A549 (cell line): ENCODE measurements around the gene KANSL1. TPM values are rescaled to one million over a fixed set of nuclear protein-coding genes. Genes with fewer than 3 reads are reported as not detected.

Source experiments
- ATAC-seq, 2 experiments: fragments of 200-7000 bp in 1 of 2; fragments of >200 bp in 1 of 2; cut with Nextera tagmentation in 1 of 2; cut with Tn5 transposase in 1 of 2; 3 replicates each; pipeline versions ENCODE4 v1.8.0 to v1.9.1; 2018 to 2020; ENCODE audit warnings: mild to moderate bottlenecking in 1 of 2, moderate library complexity in 1 of 2
- CTCF ChIA-PET: fragments of 300-600 bp; sonication (Branson Sonifier 250); formaldehyde crosslinking; extraction: SDS; loops from one replicate; lab custom pipeline; 2021; ENCODE audit warnings: antibody characterized with exemption, inconsistent platforms; lab: Yijun Ruan, JAX
- POLR2A ChIA-PET: fragments of 350-600 bp; formaldehyde crosslinking; extraction: SDS; loops from one replicate; lab custom pipeline; 2021; ENCODE audit warnings: antibody characterized with exemption, inconsistent platforms; lab: Yijun Ruan, JAX
- DNase-seq, 2 experiments: peaks; one replicate each; pipeline versions ENCODE4 v3.0.0 to v3.0.0-alpha.2; 2011 to 2016; ENCODE audit warnings: low read depth in 1 of 2, low spot score in 1 of 2
- FAIRE-seq: peaks from 2 replicates; lab custom pipeline; 2011; peaks lifted over from hg19 to GRCh38; lab: Jason Lieb, UNC
- H3K27ac ChIP-seq, 2 experiments: fragments of >200 bp; sonication (Bioruptor Twin); formaldehyde crosslinking; 3 replicates each; pipeline ENCODE4 v1.5.1; 2016 to 2017
- H3K4me1 ChIP-seq: fragments of >200 bp; sonication (Bioruptor Twin); formaldehyde crosslinking; 3 replicates; pipeline ENCODE4 v1.6.1; 2016
- H3K4me2 ChIP-seq: fragments of >200 bp; sonication (Bioruptor Twin); formaldehyde crosslinking; 3 replicates; pipeline ENCODE4 v1.6.1; 2016
- H3K4me3 ChIP-seq: fragments of >200 bp; sonication (Bioruptor Twin); formaldehyde crosslinking; 3 replicates; pipeline ENCODE4 v1.5.1; 2016
- H3K9me3 ChIP-seq: fragments of >200 bp; sonication (Bioruptor Twin); formaldehyde crosslinking; 3 replicates; pipeline ENCODE4 v1.6.1; 2016
- ATOH8 ChIP-seq: fragments of 250-450 bp; sonication (Bioruptor Pico); IDR thresholded peaks from 2 replicates; pipeline ENCODE4 v1.5.0; 2020; ENCODE audit warnings: low read depth, mild to moderate bottlenecking, moderate library complexity
- CBX2 ChIP-seq: fragments of 200-600 bp; sonication (generic); IDR thresholded peaks from 2 replicates; pipeline ENCODE4 v1.6.1; 2016; ENCODE audit warnings: low read depth, mild to moderate bottlenecking, borderline replicate concordance
- CEBPB ChIP-seq, 2 experiments: fragments of >200 bp in 1 of 2; sonication (Bioruptor Twin) in 1 of 2; formaldehyde crosslinking in 1 of 2; IDR thresholded peaks; 2 replicates each; pipeline ENCODE4 v1.6.1; 2012 to 2016
- EHF ChIP-seq: fragments of 250-450 bp; sonication (Bioruptor Pico); IDR thresholded peaks from 2 replicates; pipeline ENCODE4 v1.5.0; 2020; ENCODE audit warnings: mild to moderate bottlenecking
- ELK1 ChIP-seq: fragments of 150-350 bp; IDR thresholded peaks from 2 replicates; pipeline ENCODE4 v1.6.1; 2014; ENCODE audit warnings: low read depth, mild to moderate bottlenecking, low read length
- EP300 ChIP-seq, 2 experiments: fragments of >200 bp; sonication (Bioruptor Twin); formaldehyde crosslinking; IDR thresholded peaks; 2 replicates in 1 of 2; 3 replicates in 1 of 2; pipeline ENCODE4 v1.6.1; 2016 to 2017
- ESRRA ChIP-seq: fragments of 150-350 bp; IDR thresholded peaks from 2 replicates; pipeline ENCODE4 v1.6.1; 2014; ENCODE audit warnings: mild to moderate bottlenecking, low read length, borderline replicate concordance
- FOSB ChIP-seq: fragments of 250-450 bp; sonication (Bioruptor Pico); IDR thresholded peaks from 2 replicates; pipeline ENCODE4 v1.5.0; 2020; ENCODE audit warnings: mild to moderate bottlenecking, moderate library complexity
- HOXB13 ChIP-seq: fragments of 250-450 bp; sonication (Bioruptor Pico); IDR thresholded peaks from 2 replicates; pipeline ENCODE4 v1.5.0; 2020; ENCODE audit warnings: low read depth, mild to moderate bottlenecking, moderate library complexity
- KDM1A ChIP-seq: fragments of 200-600 bp; sonication (generic); IDR thresholded peaks from 2 replicates; pipeline ENCODE4 v1.6.1; 2016; ENCODE audit warnings: low read depth, mild to moderate bottlenecking
- KDM5A ChIP-seq: fragments of 200-600 bp; sonication (generic); IDR thresholded peaks from 2 replicates; pipeline ENCODE4 v1.6.1; 2016; ENCODE audit warnings: antibody characterized with exemption, mild to moderate bottlenecking
- MAX ChIP-seq: IDR thresholded peaks from 2 replicates; pipeline ENCODE4 v1.6.1; 2012
- NFE2L2 ChIP-seq: fragments of 150-350 bp; conservative IDR thresholded peaks from 2 replicates; pipeline ENCODE4 v1.6.1; 2014; ENCODE audit warnings: low read length
- NPAS2 ChIP-seq: fragments of 250-450 bp; sonication (Bioruptor Pico); IDR thresholded peaks from 2 replicates; pipeline ENCODE4 v1.8.0; 2022; ENCODE audit warnings: mild to moderate bottlenecking, moderate library complexity, borderline replicate concordance
- POLR2A ChIP-seq: IDR thresholded peaks from 2 replicates; pipeline ENCODE4 v1.6.1; 2012; ENCODE audit warnings: mild to moderate bottlenecking, low read length
- POLR2AphosphoS2 ChIP-seq: conservative IDR thresholded peaks from 2 replicates; pipeline ENCODE4 v1.6.1; 2012; ENCODE audit warnings: low read length, improper control_type of control experiment, inconsistent platforms
- RAD21 ChIP-seq, 2 experiments: fragments of >200 bp in 1 of 2; sonication (Bioruptor Twin) in 1 of 2; formaldehyde crosslinking in 1 of 2; IDR thresholded peaks in 1 of 2; conservative IDR thresholded peaks in 1 of 2; 2 replicates in 1 of 2; 3 replicates in 1 of 2; pipeline ENCODE4 v1.6.1; 2012 to 2018; ENCODE audit warnings: inconsistent platforms in 1 of 2
- REST ChIP-seq: fragments of 200-600 bp; sonication (generic); IDR thresholded peaks from 2 replicates; pipeline ENCODE4 v1.6.1; 2016; ENCODE audit warnings: antibody characterized with exemption, mild to moderate bottlenecking, moderate library complexity
- RNF2 ChIP-seq: fragments of 200-600 bp; sonication (generic); IDR thresholded peaks from 2 replicates; pipeline ENCODE4 v1.6.1; 2016; ENCODE audit warnings: low read depth, mild to moderate bottlenecking, antibody characterized with exemption, moderate library complexity, borderline replicate concordance
- SMC3 ChIP-seq: fragments of >200 bp; sonication (Bioruptor Twin); formaldehyde crosslinking; IDR thresholded peaks from 3 replicates; pipeline ENCODE4 v1.6.1; 2018; ENCODE audit warnings: inconsistent platforms
- SREBF2 ChIP-seq: fragments of 450-650 bp; IDR thresholded peaks from 2 replicates; pipeline ENCODE4 v1.6.1; 2014; ENCODE audit warnings: mild to moderate bottlenecking, moderate library complexity
- TFCP2L1 ChIP-seq: fragments of 250-450 bp; sonication (Bioruptor Pico); IDR thresholded peaks from 2 replicates; pipeline ENCODE4 v1.5.0; 2021; ENCODE audit warnings: mild to moderate bottlenecking
- ZFP36 ChIP-seq: fragments of 450-650 bp; IDR thresholded peaks from 2 replicates; pipeline ENCODE4 v1.6.1; 2014; ENCODE audit warnings: borderline replicate concordance; ENCODE audit not compliant: partially characterized antibody
- ZSCAN20 ChIP-seq: fragments of 250-450 bp; sonication (Bioruptor Pico); IDR thresholded peaks from 2 replicates; pipeline ENCODE4 v1.8.0; 2022; ENCODE audit warnings: mild to moderate bottlenecking, moderate library complexity
- WGBS: methylation state at CpG from one replicate; pipeline ENCODE4 v1.1.6; 2017; ENCODE audit errors: missing lambda C conversion rate; 5-methylcytosine and 5-hydroxymethylcytosine counted together
- polyA plus RNA-seq, 4 experiments: library from polyadenylated mRNA; depleted of rRNA in 3 of 4; stranded (reverse); fragments of >200 nt; fragmentation: RNase III in 1 of 4; extraction: RNeasy Plus Mini Kit Qiagen cat#74134 plus additional on column Dnase treatment in 1 of 4; gene quantifications; 2 replicates in 3 of 4; 3 replicates in 1 of 4; pipeline ENCODE4 v1.2.3, GENCODE V29; 2011 to 2017

KANSL1 gene
- polyA plus RNA-seq, 2 of the 4 experiments (the other 2 are of a cell fraction) = 22.6 to 27.9 TPM

GRCh38 chr17:46150216-46150963 is 42.8 kb downstream of the KANSL1 start:
- H3K9me3 ChIP-seq = no peaks in the 10 kb centered on the region
- no peak for ATAC-seq
- H3K4me1 ChIP-seq = peaks cover 54% of the 10 kb centered on the region
- no peak for FAIRE-seq
- no peak for DNase-seq
- TF ChIP-seq SREBF2 = no peak
- no peak for TF ChIP-seq RAD21 (conservative IDR thresholded peaks at IDR 0.05 in 1 of 2, IDR thresholded peaks at IDR 0.05 in 1 of 2)
- TF ChIP-seq POLR2A = no peak
- TF ChIP-seq ESRRA = no peak
- no peak for TF ChIP-seq NFE2L2
- TF ChIP-seq POLR2AphosphoS2 = no peak
- TF ChIP-seq EHF (CRISPR knock-in tag) = no peak
- no peak for TF ChIP-seq FOSB (CRISPR knock-in tag)
- no peak for TF ChIP-seq REST
- no peak for TF ChIP-seq ELK1
- no peak for TF ChIP-seq ZFP36
- no peak for TF ChIP-seq HOXB13 (CRISPR knock-in tag)
- TF ChIP-seq NPAS2 (CRISPR knock-in tag) = no peak
- TF ChIP-seq SMC3 = no peak
- no peak for TF ChIP-seq ZSCAN20 (CRISPR knock-in tag)
- TF ChIP-seq KDM1A = no peak
- no peak for TF ChIP-seq ATOH8 (CRISPR knock-in tag)
- no peak overlapping the region for H3K4me2 ChIP-seq
- no peak overlapping the region for H3K27ac ChIP-seq
- ChIA-PET POLR2A (no interaction called here), CTCF (interaction anchor here (0.6 to 4.1 kb wide), 10 partner anchors 8 to 417 kb away, joined by 3 to 22 read pairs (median 3); partner anchors contain the start of gene KANSL1)
- no peak overlapping the region for H3K4me3 ChIP-seq
- WGBS = 83% methylated on average over 2 of the region's 2 CpGs

GRCh38 chr17:46148247-46148646 is 45.0 kb downstream of the KANSL1 start:
- H3K9me3 ChIP-seq = no peaks in the 10 kb centered on the region
- H3K27ac ChIP-seq = no peak overlapping the region
- POLR2A ChIA-PET = no interaction called here
- FAIRE-seq = no peak
- H3K4me2 ChIP-seq = no peak overlapping the region
- H3K4me3 ChIP-seq = no peak overlapping the region
- ATAC-seq = no peak
- 81% methylated on average over 4 of the region's 4 CpGs for WGBS
- CTCF ChIA-PET = interaction anchor here (0.6 to 2.5 kb wide), 4 partner anchors 29 to 104 kb away, joined by 3 to 10 read pairs (median 4); partner anchors contain the start of gene KANSL1
- peaks cover 45% of the 10 kb centered on the region for H3K4me1 ChIP-seq
- DNase-seq = no peak
- TF ChIP-seq ELK1 = no peak
- no peak for TF ChIP-seq CBX2
- no peak for TF ChIP-seq KDM5A
- TF ChIP-seq CEBPB (IDR thresholded peaks at IDR 0.05) = no peak
- TF ChIP-seq MAX = no peak
- TF ChIP-seq ZFP36 = no peak
- no peak for TF ChIP-seq SMC3
- TF ChIP-seq EHF (CRISPR knock-in tag) = no peak
- no peak for TF ChIP-seq EP300 (IDR thresholded peaks at IDR 0.05)
- no peak for TF ChIP-seq TFCP2L1 (CRISPR knock-in tag)
- no peak for TF ChIP-seq RNF2
- TF ChIP-seq HOXB13 (CRISPR knock-in tag) = no peak
- no peak for TF ChIP-seq NFE2L2
